Smooth muscle cell of the brain vasculature (primary cell): Measurements from ENCODE around the gene SLC39A13.
"Not testable (repeated sequence)": the region's sequence is repeated elsewhere in the genome, so short reads cannot be mapped to it uniquely, and the experiment has no call there.

ENCODE experiments used
- DNase-seq: peaks from one replicate; pipeline ENCODE4 v3.0.0-alpha.2; 2012; ENCODE audit warnings: low read depth, low spot score

SLC39A13 gene

DNA sequence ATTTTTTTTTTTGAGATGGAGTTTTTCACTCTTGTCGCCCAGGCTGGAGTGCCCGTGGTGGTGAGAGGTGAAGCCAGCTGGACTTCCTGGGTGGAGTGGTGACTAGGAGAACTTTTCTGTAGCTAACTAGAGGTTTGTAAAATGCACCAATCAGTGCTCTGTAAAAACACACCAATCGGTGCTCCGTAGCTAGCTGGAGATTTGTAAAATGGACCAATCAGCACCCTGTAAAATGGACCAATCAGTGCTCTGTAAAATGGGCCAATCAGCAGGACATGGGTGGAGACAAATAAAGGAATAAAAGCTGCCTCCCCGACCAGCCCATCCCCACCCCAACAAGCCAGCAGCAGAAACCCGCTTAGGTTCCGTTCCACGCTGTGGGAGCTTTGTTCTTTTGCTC is 45.0 kb downstream of the SLC39A13 start:
- no peak for DNase-seq

DNA sequence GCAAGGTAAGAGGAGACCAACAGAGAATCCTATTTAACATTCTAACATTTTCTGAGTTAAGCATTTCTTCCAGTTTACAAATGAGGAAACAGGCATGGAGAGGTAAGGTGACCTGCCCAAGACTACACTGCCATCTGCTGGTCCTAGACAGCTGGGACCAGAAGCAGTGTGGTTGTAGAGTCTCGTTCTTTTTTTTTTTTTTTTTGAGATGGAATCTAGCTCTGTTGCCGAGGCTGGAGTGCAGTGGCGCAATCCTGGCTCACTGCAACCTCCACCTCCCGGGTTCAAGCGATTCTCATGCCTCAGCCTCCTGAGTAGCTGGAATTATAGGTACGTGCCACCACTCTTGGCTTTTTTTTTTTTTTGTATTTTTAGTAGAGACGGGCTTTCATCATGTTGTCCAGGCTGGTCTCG is 45.9 kb downstream of the SLC39A13 start:
- DNase-seq: not testable (repeated sequence)

DNA sequence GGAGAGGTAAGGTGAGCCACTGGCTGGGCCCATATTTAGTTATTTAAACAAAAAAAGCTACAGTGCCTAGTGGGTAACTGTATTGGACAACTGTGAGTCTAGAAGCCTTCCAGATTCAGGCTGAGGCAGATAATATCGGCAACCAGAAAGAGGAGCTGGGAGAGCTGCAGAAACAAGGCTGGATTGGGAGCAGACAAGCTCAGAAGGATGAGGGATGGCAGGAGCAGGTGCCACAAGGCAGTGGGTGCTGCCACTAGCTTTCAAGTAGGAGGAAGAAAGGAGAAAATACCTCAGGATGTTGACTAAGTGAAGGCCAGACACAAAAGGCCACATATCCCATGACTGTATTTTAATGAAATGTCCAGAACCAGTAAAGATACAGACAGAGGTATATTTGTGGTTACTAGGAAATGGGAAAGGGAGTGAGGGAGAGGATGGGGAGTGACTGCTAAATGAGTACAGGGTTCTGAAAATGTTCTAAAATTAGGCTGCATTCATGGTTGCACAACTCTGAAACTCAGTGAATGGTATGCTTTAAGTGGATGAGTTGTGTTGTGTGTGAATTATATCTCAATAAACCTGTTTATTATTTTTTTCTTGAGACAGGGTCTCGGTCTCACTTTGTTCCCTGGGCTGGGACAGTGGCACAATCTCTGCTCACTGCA is 52.3 kb downstream of the SLC39A13 start:
- DNase-seq: no peak

DNA sequence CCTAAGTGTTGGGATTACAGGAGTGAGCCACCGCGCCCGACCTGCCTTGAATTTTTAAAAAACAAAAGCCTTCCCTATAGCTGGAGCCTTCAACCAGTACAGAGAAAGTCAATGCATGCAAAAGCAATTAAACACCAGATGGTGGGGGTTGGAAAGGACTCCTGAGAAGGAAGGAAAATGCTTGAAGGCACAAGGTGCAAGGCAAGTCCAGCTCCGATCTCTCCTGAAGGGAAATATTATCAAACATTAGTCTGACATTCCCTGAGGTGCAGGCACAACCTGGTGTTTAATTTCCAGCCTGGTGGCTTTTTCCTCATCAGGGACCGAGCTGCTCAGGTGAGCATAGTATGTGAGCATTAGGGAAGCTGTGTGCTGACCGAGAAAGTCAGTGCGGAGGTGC is 53.5 kb downstream of the SLC39A13 start:
- DNase-seq: no peak

DNA sequence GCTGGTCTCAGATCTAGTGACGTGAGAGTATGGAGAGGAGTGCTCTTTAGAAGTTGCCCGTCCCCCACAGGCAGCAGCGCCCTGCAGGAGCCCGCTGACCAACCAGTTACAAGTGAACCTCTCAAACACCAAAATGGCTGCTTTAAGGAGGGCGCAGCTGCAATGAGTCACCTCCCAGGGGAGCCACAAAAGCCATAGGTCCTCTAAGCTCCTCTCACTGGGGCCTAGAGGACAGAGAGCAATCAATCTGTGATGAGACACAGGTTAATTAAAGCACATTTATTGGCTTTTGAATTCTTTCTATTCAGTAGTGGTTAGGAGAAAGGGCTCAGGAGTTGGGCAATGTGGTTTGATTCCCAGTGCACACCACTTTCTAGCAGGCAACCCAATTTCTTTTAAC is 56.1 kb downstream of the SLC39A13 start:
- DNase-seq: no peak
